ENCODE measurements around the gene STOX1. TPM values are rescaled to one million over a fixed set of nuclear protein-coding genes. Genes with fewer than 3 reads are reported as not detected.

Gene STOX1
- total and polyA plus RNA-seq, 2 of the 13 experiments (the other 11 are each of a cell fraction or from before 2014, with no cell fraction given), result 2.5 to 6.0 TPM

DNA sequence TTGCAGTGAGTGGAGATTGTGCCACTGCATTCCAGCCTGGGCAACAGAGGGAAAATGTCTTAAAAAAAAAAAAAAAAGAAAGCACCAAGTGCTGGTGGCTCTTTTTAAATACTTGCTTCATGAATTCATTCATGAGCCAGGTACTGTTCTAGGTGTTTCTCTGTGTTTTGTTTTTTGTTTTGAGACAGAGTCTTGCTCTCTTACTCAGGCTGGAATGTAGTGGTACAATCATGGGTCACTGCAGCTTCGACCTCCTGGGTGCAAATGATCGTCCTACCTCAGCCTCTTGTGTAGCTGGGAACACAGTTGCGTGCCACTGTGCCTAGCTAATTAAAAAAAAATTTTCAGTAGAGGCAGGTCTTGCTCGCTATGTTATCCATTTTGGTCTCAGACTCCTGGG is 5.3 kb downstream of the STOX1 start (continued):
- no peak for TF ChIP-seq SMAD3 (CRISPR knock-in tag; IDR thresholded peaks at IDR 0.05)
- TF ChIP-seq ZNF329 (CRISPR knock-in tag; IDR thresholded peaks at IDR 0.05; ENCODE audit: low read depth), result no peak
- no peak for TF ChIP-seq ZNF556 (CRISPR knock-in tag; IDR thresholded peaks at IDR 0.05; ENCODE audit: borderline replicate concordance)
- TF ChIP-seq NCOA2 (CRISPR knock-in tag; IDR thresholded peaks at IDR 0.05), result no peak
- TF ChIP-seq ZNF552 (CRISPR knock-in tag; IDR thresholded peaks at IDR 0.05; ENCODE audit: borderline replicate concordance), result no peak
- TF ChIP-seq FOXK2 (IDR thresholded peaks at IDR 0.05), result no peak
- no peak for TF ChIP-seq EEA1 (CRISPR knock-in tag; IDR thresholded peaks at IDR 0.05; ENCODE audit: borderline replicate concordance)
- TF ChIP-seq ELF4 (CRISPR knock-in tag; IDR thresholded peaks at IDR 0.05; ENCODE audit: borderline replicate concordance), result no peak

DNA sequence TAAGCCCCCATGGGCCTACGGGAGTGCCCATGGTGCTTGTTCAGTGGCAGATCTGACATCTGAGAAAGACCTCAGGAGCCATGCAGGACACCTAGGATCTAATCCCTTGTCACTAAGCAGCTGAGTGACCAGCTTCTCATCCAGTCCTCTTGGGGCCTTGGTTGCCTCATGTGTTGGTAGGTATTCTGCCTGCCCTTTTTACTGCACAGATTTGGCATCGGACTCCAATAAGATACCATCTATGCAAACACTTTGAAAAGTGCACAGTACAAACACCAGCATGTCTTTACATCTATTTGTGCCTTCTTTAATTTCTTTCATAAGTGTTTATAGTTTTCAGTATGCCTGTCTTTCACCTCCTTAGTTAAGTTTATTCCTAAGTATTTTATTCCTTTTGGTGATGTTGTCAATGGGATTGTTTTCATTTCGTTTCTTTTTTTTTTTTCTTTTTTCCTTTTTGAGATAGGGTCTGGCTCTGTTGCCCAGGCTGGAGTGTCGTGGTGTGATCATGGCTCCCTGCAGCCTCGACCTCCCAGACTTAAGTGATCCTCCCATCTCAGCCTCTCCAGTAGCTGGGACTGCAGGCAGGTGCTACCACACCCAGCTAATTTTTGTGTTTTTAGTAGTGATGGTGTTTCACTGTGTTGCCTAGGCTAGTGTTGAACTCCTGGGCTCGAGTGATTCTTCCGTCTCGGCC is 10.4 kb downstream of the STOX1 start:
- WGBS (ENCODE audit: low lambda C conversion rate), result 83% methylated on average over 8 of the region's 8 CpGs
- CTCF ChIA-PET (ENCODE audit: low intra/inter-chr PET ratio, low total read pairs), result no interaction called here
- Histone ChIP-seq H3K27me3 (ENCODE audit: control insufficient read depth in 1 of 2, insufficient read depth in 2 of 2, low read length in 2 of 2) (no peaks in the 10 kb centered on the region), H3K4me2 (ENCODE audit: low read depth, low read length) (no peak overlapping the region), H3K4me3 (replicated peaks in 1 of 3; ENCODE audit: insufficient read depth in 1 of 3, low read depth in 2 of 3, low read length in 3 of 3) (no peak overlapping the region), H3K9ac (ENCODE audit: insufficient read depth, low read depth, low read length) (no peak overlapping the region), H3K27ac (ENCODE audit: extremely low read length, insufficient read depth, low read length) (no peak overlapping the region), H3K9me3 (ENCODE audit: low read length) (no peaks in the 10 kb centered on the region), H2AFZ (ENCODE audit: low read length) (no peak overlapping the region), H3K79me2 (ENCODE audit: insufficient read depth, low read length) (no peaks in the 10 kb centered on the region), H3K36me3 (replicated peaks in 1 of 2; ENCODE audit: control insufficient read depth in 1 of 2, insufficient read depth in 2 of 2, low read length in 2 of 2) (no peaks in the 10 kb centered on the region), H3K4me1 (ENCODE audit: insufficient read depth, low read length) (peaks cover 14% of the 10 kb centered on the region), H4K20me1 (ENCODE audit: insufficient read depth, low read length) (no peaks in the 10 kb centered on the region)
- POLR2A ChIA-PET, result interaction anchor here (0.6 to 2.0 kb wide), 2 partner anchors 11 to 63 kb away, joined by 3 to 4 read pairs; no protein-coding TSS in a partner anchor
- no TSS peak for BruUV-seq (replicated peaks)
- FAIRE-seq (no peak), ATAC-seq (no peak; the same call in 2 of the 3 replicates), DNase-seq (ENCODE audit: low spot score) (no peak)
- in situ Hi-C loops (cut with HindIII; ENCODE audit: extremely low pct_ligation_motif_present, low pct_unique_long_range_greater_than_20kb) (no loop called here), intact Hi-C loops (cut with micrococcal nuclease; ENCODE audit: unreplicated experiment) (no loop called here)
- TF ChIP-seq, protein P1, sequence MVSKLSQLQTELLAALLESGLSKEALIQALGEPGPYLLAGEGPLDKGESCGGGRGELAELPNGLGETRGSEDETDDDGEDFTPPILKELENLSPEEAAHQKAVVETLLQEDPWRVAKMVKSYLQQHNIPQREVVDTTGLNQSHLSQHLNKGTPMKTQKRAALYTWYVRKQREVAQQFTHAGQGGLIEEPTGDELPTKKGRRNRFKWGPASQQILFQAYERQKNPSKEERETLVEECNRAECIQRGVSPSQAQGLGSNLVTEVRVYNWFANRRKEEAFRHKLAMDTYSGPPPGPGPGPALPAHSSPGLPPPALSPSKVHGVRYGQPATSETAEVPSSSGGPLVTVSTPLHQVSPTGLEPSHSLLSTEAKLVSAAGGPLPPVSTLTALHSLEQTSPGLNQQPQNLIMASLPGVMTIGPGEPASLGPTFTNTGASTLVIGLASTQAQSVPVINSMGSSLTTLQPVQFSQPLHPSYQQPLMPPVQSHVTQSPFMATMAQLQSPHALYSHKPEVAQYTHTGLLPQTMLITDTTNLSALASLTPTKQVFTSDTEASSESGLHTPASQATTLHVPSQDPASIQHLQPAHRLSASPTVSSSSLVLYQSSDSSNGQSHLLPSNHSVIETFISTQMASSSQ (IDR thresholded peaks at IDR 0.05; ENCODE audit: low read depth), result no peak
- TF ChIP-seq, protein P1 (CRISPR knock-in tag; IDR thresholded peaks at IDR 0.05; ENCODE audit: borderline replicate concordance), result no peak
- TF ChIP-seq SMAD9 (CRISPR knock-in tag; IDR thresholded peaks at IDR 0.05) (no peak), ZNF572 (CRISPR knock-in tag; IDR thresholded peaks at IDR 0.05) (no peak), CBFB (CRISPR knock-in tag; IDR thresholded peaks at IDR 0.05) (no peak), GTF2F1 (IDR thresholded peaks at IDR 0.05; ENCODE audit: low read length) (no peak), ZNF776 (CRISPR knock-in tag; IDR thresholded peaks at IDR 0.05) (no peak), ZBTB3 (CRISPR knock-in tag; IDR thresholded peaks at IDR 0.05; ENCODE audit: borderline replicate concordance, low read depth) (no peak), ZBED4 (CRISPR knock-in tag; IDR thresholded peaks at IDR 0.05; ENCODE audit: borderline replicate concordance) (no peak)
